Neural cell (in vitro differentiated cells): ENCODE results near the gene SREK1IP1. TPM values are rescaled to one million over a fixed set of nuclear protein-coding genes. Genes with fewer than 3 reads are reported as not detected.

Experiments
- H2AFZ ChIP-seq: fragments of 200-600, 300-800 bp; sonication (generic), shearing (Covaris generic); 2 replicates; pipeline ENCODE4 v1.6.0; 2014; ENCODE audit warnings: low read depth, mild to moderate bottlenecking, antibody characterized with exemption, low read length, moderate library complexity
- H3F3A ChIP-seq: fragments of 200-600 bp; shearing (Covaris generic); 2 replicates; pipeline ENCODE4 v1.6.1; 2016; ENCODE audit warnings: mild to moderate bottlenecking, moderate library complexity, mixed read lengths, antibody characterized with exemption, low read length; ENCODE audit not compliant: insufficient read depth, poor library complexity, severe bottlenecking
- H3K27ac ChIP-seq: fragments of 200-600, 300-800 bp; sonication (generic), shearing (Covaris generic); 2 replicates; pipeline ENCODE4 v1.5.1; 2014; ENCODE audit warnings: mild to moderate bottlenecking, low read length, moderate library complexity
- H3K27me3 ChIP-seq: fragments of 300-800, 200-600 bp; sonication (generic), shearing (Covaris generic); 2 replicates; pipeline ENCODE4 v1.6.0; 2014; ENCODE audit warnings: mild to moderate bottlenecking, low read depth, low read length, moderate library complexity; ENCODE audit not compliant: insufficient read depth
- H3K36me3 ChIP-seq: fragments of 300-800, 200-600 bp; sonication (generic), shearing (Covaris generic); 2 replicates; pipeline ENCODE4 v1.5.1; 2014; ENCODE audit warnings: mild to moderate bottlenecking, antibody characterized with exemption, low read length, moderate library complexity; ENCODE audit not compliant: insufficient read depth
- H3K4me2 ChIP-seq: fragments of 300-800, 200-600 bp; sonication (generic), shearing (Covaris generic); 2 replicates; pipeline ENCODE4 v1.6.0; 2014; ENCODE audit warnings: mild to moderate bottlenecking, low read length
- H3K4me3 ChIP-seq: fragments of 300-800, 200-600 bp; sonication (generic), shearing (Covaris generic); 2 replicates; pipeline ENCODE4 v1.5.1; 2014; ENCODE audit warnings: mild to moderate bottlenecking, low read length, moderate library complexity
- H3K79me2 ChIP-seq: fragments of 200-600 bp; shearing (Covaris generic); replicated peaks from 2 replicates; pipeline ENCODE4 v1.6.0; 2014; ENCODE audit warnings: mild to moderate bottlenecking, low read length, moderate library complexity; ENCODE audit not compliant: insufficient read depth
- H3K9ac ChIP-seq: fragments of 300-800, 200-600 bp; sonication (generic), shearing (Covaris generic); 2 replicates; pipeline ENCODE4 v1.6.1; 2016; ENCODE audit warnings: mild to moderate bottlenecking, low read length, mixed read lengths
- H3K9me2 ChIP-seq: fragments of 200-600 bp; shearing (Covaris generic); 2 replicates; pipeline ENCODE4 v1.6.1; 2016; ENCODE audit warnings: mild to moderate bottlenecking, low read length, mixed read lengths; ENCODE audit not compliant: insufficient read depth
- H3K9me3 ChIP-seq: fragments of 200-600, 300-800 bp; sonication (generic), shearing (Covaris generic); 2 replicates; pipeline ENCODE4 v1.6.1; 2016; ENCODE audit warnings: mild to moderate bottlenecking, mixed run types, low read length, moderate library complexity, mixed read lengths
- H4K20me1 ChIP-seq: fragments of 200-600 bp; shearing (Covaris generic); 2 replicates; pipeline ENCODE4 v1.6.1; 2016; ENCODE audit warnings: mild to moderate bottlenecking, mixed run types; ENCODE audit not compliant: insufficient read depth
- CTCF ChIP-seq: fragments of 450-650 bp; IDR thresholded peaks from 2 replicates; pipeline ENCODE4 v1.5.1; 2014; ENCODE audit warnings: antibody characterized with exemption, mild to moderate bottlenecking, moderate library complexity; ENCODE audit not compliant: poor library complexity, severe bottlenecking
- EP300 ChIP-seq: fragments of 450-650 bp; conservative IDR thresholded peaks from 2 replicates; pipeline ENCODE4 v1.6.1; 2014; ENCODE audit warnings: antibody characterized with exemption, mild to moderate bottlenecking, moderate library complexity; ENCODE audit not compliant: poor library complexity, severe bottlenecking
- EZH2 ChIP-seq: fragments of 200-600, 300-800 bp; shearing (Covaris generic), sonication (generic); IDR thresholded peaks from 2 replicates; pipeline ENCODE4 v1.6.1; 2014; ENCODE audit warnings: antibody characterized with exemption, low read length, borderline replicate concordance, mild to moderate bottlenecking; ENCODE audit not compliant: insufficient read depth, poor library complexity, severe bottlenecking
- MXI1 ChIP-seq: fragments of 450-650 bp; conservative IDR thresholded peaks from 2 replicates; pipeline ENCODE4 v1.6.1; 2014; ENCODE audit warnings: antibody characterized with exemption, mild to moderate bottlenecking; ENCODE audit not compliant: poor library complexity, severe bottlenecking
- POLR2AphosphoS5 ChIP-seq: IDR thresholded peaks from 2 replicates; pipeline ENCODE4 v1.6.1; 2012
- RAD21 ChIP-seq: fragments of 450-650 bp; conservative IDR thresholded peaks from 2 replicates; pipeline ENCODE4 v1.6.1; 2014; ENCODE audit warnings: antibody characterized with exemption, mild to moderate bottlenecking, moderate library complexity
- REST ChIP-seq: IDR thresholded peaks from 2 replicates; pipeline ENCODE4 v1.6.1; 2012; ENCODE audit warnings: borderline replicate concordance
- SMC3 ChIP-seq: fragments of 450-650 bp; conservative IDR thresholded peaks from 2 replicates; pipeline ENCODE4 v1.6.1; 2014; ENCODE audit warnings: antibody characterized with exemption, mild to moderate bottlenecking, moderate library complexity; ENCODE audit not compliant: poor library complexity
- TAF1 ChIP-seq: IDR thresholded peaks from 2 replicates; pipeline ENCODE4 v1.6.1; 2012; ENCODE audit warnings: low read depth
- polyA plus RNA-seq: library from polyadenylated mRNA; depleted of rRNA; stranded (reverse); fragments of >200 nt; gene quantifications from 2 replicates; pipeline ENCODE4 v1.2.3, GENCODE V29; 2014

SREK1IP1 gene
- polyA plus RNA-seq, 1 donor from 2014 or later, result 23.5 TPM

GRCh38 chr5:64688965-64689364, 79.5 kb downstream of the SREK1IP1 start:
- Histone ChIP-seq H4K20me1 (no peaks in the 10 kb centered on the region), H3K36me3 (no peaks in the 10 kb centered on the region), H3K79me2 (no peaks in the 10 kb centered on the region), H3F3A (no peaks in the 10 kb centered on the region), H3K27ac (no peak overlapping the region), H3K9me3 (no peaks in the 10 kb centered on the region), H2AFZ (no peak overlapping the region), H3K4me2 (no peak overlapping the region), H3K9ac (no peak overlapping the region), H3K4me3 (no peak overlapping the region), H3K27me3 (peaks cover 30% of the 10 kb centered on the region), H3K9me2 (no peaks in the 10 kb centered on the region)
- TF ChIP-seq REST, result no peak
- no peak for TF ChIP-seq CTCF
- TF ChIP-seq EZH2, result no peak
- TF ChIP-seq EP300, result no peak
- TF ChIP-seq TAF1, result no peak
- no peak for TF ChIP-seq MXI1
- TF ChIP-seq SMC3, result no peak
- no peak for TF ChIP-seq RAD21
- TF ChIP-seq POLR2AphosphoS5, result no peak

DNA sequence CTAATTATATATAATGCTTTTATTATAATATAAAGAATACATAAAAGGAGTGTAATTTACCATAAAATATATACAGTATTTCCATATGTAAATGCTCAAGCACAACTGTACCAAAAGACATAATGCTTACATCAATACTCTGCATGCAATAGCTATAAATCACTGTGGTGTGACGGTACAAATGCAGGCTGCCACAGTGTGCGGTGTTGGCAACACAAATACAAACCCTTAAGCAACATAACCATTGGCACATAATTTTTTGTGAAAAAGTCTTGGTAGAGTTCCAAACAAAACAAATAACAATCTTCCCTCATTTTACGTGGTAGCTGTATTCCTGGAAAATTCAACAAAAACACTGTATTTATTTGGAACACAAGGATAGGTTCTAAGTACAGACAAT, 80.1 kb downstream of the SREK1IP1 start:
- H3K79me2 ChIP-seq, result no peaks in the 10 kb centered on the region
- H3K9ac ChIP-seq, result no peak overlapping the region
- no peak overlapping the region for H3K4me2 ChIP-seq
- H3K4me3 ChIP-seq, result no peak overlapping the region
- no peaks in the 10 kb centered on the region for H3F3A ChIP-seq
- no peaks in the 10 kb centered on the region for H4K20me1 ChIP-seq
- TF ChIP-seq SMC3 (no peak), REST (no peak), MXI1 (no peak), POLR2AphosphoS5 (no peak), TAF1 (no peak), EP300 (no peak), CTCF (no peak), RAD21 (no peak), EZH2 (no peak)
- H3K27me3 ChIP-seq, result peaks cover 30% of the 10 kb centered on the region
- H3K9me2 ChIP-seq, result no peaks in the 10 kb centered on the region
- no peak overlapping the region for H3K27ac ChIP-seq
- H3K36me3 ChIP-seq, result no peaks in the 10 kb centered on the region
- H3K9me3 ChIP-seq, result no peaks in the 10 kb centered on the region
- no peak overlapping the region for H2AFZ ChIP-seq
